Activated CD4-positive, alpha-beta T cell treated with anti-CD3 and anti-CD28 coated beads, Interleukin-2, amount 50 U/mL, for 24 hours (primary cell): ENCODE results near the gene COL25A1.
"Not testable (repeated sequence)": the region's sequence is repeated elsewhere in the genome, so short reads cannot be mapped to it uniquely, and the experiment has no call there.

Source experiments
- DNase-seq, 2 donors: peaks; one replicate each; pipeline ENCODE4 v3.0.0-alpha.2; 2020; ENCODE audit warnings: low read depth in 1 of 2, low spot score in 1 of 2

The COL25A1 gene

GRCh38 chr4:109131559-109131958 is 170.9 kb downstream of the COL25A1 start:
- DNase-seq: no peak

DNA sequence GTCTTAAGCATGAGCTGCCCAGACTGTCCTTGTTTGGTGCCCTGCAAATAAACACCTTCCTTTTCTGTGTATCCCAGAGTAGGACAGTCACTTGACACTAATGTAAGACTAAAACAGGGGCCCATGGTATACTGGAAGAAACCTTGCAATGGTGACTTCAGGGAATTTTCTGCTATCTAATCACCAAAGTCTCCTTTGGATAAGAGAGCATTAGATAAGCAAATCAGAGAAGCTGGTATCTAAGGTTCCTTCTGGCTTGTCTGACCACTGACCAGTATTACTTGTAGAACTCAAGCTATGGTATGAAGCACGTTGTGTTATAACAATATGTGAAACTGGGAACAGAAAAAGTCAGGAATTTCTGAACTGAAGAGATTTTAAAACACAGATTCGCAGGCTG is 173.9 kb downstream of the COL25A1 start:
- DNase-seq: no peak

- DNase-seq: no peak
These were observed 174.6 kb downstream of the COL25A1 start for GRCh38 chr4:109127866-109128265.

DNA sequence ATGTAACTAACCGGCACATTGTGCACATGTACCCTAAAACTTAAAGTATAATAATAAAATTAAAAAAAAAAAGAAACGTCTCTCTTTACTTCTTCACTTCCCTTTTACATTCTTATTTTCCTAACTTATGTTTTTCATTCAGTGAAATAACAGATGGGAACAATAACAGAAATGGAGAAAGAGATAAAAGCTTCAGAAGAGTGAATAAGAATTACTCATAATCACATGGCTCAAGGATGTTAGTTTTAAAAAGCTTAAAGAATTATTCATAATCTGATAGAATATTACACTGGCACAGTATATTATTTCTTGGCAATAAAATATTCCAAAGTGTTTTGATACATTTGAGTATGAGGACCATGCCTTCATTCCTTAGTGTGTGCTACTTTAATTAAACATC is 175.6 kb downstream of the COL25A1 start:
- no peak for DNase-seq

DNA sequence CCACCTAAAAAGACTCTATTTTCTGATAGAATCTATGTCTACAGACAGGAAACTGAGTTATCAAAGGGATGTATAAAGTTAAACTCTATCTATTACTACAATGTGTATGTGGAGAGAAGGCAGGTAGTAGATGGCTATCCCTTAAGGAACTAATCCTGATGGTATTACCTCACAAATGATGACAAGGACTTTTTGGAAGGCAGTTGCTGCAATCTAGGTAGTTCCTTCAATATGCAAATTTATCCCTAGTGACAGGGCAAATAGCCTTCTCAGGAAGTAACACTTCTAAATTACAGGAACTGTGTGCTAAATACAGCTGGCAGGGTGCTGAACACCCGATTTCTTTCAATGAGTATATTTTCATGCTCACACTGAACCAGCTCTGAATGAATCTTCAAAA is 177.4 kb downstream of the COL25A1 start:
- no peak for DNase-seq

DNA sequence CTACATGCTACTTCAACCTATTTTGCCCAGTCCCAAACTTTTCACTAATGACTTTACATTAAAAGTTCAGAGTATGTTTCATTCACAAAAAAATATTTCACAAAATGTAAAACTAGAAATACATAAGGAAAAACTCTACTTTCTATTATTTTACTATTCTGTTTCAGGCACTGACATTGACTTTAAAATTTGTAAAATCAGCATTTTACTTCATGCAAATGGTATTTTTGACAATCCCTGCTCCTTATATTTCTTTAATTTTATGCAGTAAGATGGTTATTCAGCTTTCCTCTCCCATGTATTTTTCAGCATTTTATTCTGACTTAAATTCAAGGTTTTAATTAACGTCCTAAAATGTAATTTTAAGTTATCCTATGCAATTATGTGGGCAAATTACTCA is 178.5 kb downstream of the COL25A1 start:
- no peak for DNase-seq

DNA sequence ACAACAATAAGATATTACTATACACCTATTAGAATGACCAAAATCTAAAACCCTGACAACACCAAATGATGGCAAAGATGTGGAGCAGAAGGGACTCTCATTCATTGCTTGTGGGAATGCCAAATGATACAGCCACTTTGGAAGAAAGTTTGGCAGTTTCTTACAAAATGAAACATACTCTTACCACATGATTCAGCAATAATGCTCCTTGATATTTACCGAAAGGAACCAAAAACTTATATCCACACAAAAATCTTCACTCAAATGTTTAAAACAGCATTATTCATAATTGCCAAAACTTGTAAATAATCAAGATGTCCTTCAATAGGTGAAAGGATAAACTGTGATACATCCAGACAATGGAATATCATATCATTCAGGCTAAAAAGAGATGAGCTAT is 180.9 kb downstream of the COL25A1 start:
- no peak for DNase-seq

- no peak for DNase-seq
These were observed 182.6 kb downstream of the COL25A1 start for GRCh38 chr4:109119852-109120251.

GRCh38 chr4:109118635-109119034 is 183.8 kb downstream of the COL25A1 start:
- no peak for DNase-seq

- DNase-seq: no peak
These were observed 188.0 kb downstream of the COL25A1 start for GRCh38 chr4:109114501-109114900.

DNA sequence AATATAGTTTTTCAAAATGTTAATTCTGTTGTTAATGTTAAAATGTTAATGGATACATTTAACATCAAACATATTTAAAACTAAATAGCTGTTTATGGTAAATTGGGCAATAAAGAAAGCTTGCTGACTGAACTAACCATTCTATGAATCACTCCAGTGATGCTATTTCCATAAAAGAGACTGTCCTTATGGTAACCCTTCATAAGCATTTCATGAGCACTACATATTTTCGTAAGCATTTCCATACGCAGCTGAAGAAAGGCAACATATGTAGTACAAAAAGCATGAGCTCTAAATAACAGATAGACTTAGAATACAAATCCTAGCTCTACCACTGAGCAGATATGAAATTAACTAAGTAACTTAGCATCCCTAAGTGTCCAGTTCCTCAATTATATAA is 188.9 kb downstream of the COL25A1 start:
- DNase-seq: no peak

- DNase-seq: no peak
These were observed 191.4 kb downstream of the COL25A1 start for GRCh38 chr4:109111031-109111430.

- not testable (repeated sequence) for DNase-seq
These were observed 194.2 kb downstream of the COL25A1 start for GRCh38 chr4:109108215-109108614.

DNA sequence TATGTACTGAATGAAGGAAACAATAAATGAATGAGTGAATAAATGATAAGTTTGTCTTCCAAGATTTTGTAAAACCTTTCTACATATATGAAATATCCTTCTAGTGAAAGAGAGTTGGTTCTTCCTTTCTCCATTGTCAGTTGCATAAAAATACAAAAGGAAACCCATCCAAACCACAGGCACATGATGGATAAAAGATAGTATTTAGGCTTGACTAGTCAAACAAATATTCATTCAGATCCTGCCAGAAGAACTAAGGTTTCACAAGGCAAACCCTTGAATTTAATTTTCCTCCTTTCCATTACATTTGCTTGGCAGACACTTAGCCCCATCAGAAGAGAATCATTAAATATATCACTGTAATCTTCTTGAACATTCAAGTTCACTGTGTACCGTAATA is 208.4 kb downstream of the COL25A1 start:
- no peak for DNase-seq

- DNase-seq: no peak
These were observed 210.6 kb downstream of the COL25A1 start for GRCh38 chr4:109091727-109092409.

DNA sequence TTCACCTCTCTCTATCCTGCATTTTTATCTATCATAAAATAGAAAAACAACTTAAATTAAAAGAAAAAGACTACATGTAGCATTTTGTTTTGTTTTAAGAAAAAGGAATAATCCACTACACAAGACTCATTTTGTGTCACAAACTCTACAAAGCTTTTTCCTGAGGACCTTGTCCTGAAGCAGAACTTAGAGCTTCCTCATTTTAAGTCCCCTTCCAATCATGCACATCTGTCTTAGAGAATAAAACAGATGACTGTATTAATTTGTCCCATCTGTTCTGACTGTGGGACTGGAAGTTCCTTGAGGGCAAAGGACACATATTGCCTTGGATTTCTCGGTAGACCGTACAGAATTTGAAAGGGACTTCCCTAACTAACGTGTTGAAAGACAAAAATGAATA is 218.5 kb downstream of the COL25A1 start:
- DNase-seq: no peak

- no peak for DNase-seq
These were observed 222.7 kb downstream of the COL25A1 start for GRCh38 chr4:109079731-109080130.

GRCh38 chr4:109079201-109079600 is 223.3 kb downstream of the COL25A1 start:
- DNase-seq: no peak

- DNase-seq: no peak
These were observed 223.7 kb downstream of the COL25A1 start for GRCh38 chr4:109078724-109079123.

- no peak for DNase-seq
These were observed 225.0 kb downstream of the COL25A1 start for GRCh38 chr4:109077505-109077904.

DNA sequence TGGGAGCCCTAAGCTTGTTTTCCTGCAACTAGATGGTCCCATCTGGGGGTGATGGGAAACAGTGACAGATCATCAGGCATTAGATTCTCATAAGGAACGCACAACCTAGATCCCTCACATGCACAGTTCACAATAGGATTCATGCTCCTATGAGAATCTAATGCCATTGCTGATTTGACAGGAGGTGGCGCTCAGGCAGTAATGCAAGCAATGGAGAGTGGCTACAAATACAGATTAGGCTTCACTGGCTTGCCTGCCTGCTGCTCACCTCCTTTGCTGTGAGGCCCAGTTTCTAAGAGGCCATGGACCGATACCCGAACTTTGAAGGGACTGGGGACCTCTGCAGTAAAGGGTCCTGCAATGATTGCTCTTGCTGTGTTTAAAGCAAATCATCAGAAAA is 225.7 kb downstream of the COL25A1 start:
- DNase-seq: not testable (repeated sequence)

DNA sequence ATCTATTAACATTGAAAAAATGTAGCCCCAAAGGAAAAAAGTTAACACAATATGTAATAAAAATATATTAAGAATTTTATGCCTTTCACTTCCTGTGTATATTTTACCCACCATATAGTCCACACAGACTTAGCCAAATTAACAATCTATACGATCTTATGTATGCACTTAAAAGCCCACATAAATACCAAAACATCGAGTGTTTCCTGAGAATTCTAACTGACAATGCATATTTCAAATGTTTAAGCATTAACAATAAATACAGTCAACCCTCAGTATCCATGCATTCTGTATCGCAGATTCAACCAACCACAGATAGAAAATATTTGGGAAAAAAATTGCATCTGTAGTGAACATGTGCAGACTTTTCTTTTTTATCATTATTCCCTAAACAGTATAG is 226.8 kb downstream of the COL25A1 start:
- DNase-seq: no peak

DNA sequence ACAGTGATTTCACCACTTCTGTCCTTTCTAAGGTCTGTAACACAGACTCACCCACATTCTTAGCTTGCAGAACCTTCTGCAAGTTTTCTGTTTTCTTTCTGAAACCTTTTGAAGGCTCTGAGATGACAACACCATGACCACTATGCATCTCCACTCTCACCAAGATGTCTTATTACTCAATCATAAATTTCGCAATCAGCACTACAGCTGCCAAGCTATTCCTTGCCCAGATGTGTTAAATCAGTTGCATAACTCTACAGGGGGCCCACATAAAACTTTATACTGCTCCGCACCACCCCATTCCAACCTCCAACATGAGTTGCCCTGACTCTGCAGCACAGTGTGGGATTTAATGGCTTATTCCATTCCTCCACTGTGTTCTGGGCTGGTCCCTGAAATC is 229.9 kb downstream of the COL25A1 start:
- DNase-seq: no peak

- DNase-seq: not testable (repeated sequence)
These were observed 231.8 kb downstream of the COL25A1 start for GRCh38 chr4:109070677-109071076.
